GM18867 (cell line): Measurements from ENCODE around the gene PDGFD.

ENCODE experiments used
- ATAC-seq: cut with Tn5 transposase; IDR thresholded peaks from one replicate; pipeline ENCODE4 v1.9.1; 2021; ENCODE audit warnings: mild to moderate bottlenecking, moderate library complexity; ENCODE audit not compliant: unreplicated experiment

The PDGFD gene

GRCh38 chr11:104005234-104005855 is 158.6 kb downstream of the PDGFD start:
- no peak for ATAC-seq

- ATAC-seq: no peak
Observed at GRCh38 chr11:104003491-104003890, 160.5 kb downstream of the PDGFD start.

- no peak for ATAC-seq
Observed at GRCh38 chr11:104001561-104002056, 162.3 kb downstream of the PDGFD start.

- ATAC-seq: no peak
Observed at GRCh38 chr11:104000798-104001197, 163.1 kb downstream of the PDGFD start.

GRCh38 chr11:103998826-103999508 is 165.0 kb downstream of the PDGFD start:
- no peak for ATAC-seq

- ATAC-seq: peak; percentile 86
Observed at GRCh38 chr11:103997082-103997481, 166.9 kb downstream of the PDGFD start.

DNA sequence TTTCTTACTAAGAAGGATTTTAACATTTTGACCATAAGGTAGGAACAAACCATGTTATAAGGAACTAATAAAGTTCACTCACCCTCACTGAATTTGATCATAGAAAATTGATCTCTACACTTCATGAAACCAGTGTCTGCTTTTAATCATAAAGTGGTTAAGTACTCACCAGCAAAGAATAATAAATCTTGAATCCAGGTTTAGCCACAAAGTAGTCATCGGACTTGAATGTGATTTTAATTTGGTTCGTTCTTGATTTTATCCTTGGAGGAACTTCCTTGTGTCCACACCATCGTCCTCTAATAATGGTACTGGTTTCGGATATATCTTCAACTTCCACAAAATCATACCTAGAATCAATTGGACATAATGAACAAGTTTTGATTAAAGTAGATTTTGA is 168.1 kb downstream of the PDGFD start:
- no peak for ATAC-seq

DNA sequence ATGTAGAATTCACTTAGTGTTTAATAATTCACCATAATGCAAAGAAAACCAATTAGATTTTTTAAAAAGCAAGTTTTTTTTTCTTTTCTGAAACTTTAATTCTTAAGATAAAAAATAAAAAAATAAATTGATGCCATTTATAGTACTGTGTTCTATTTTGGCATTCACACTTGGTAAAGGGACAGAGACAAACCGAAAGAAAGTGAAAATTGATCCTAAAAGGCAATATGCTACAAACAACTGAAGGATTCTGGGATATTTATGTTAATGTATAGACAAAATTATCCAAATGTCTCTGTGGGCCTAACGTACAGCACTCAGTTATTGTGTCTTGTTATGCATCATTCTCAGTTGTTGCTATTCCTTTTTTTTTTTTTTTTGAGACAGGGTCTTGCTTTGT is 169.4 kb downstream of the PDGFD start:
- no peak for ATAC-seq

GRCh38 chr11:103994094-103994493 is 169.9 kb downstream of the PDGFD start:
- ATAC-seq: no peak

GRCh38 chr11:103993507-103993906 is 170.4 kb downstream of the PDGFD start:
- ATAC-seq: no peak

- ATAC-seq: no peak
Observed at GRCh38 chr11:103988595-103988969, 175.4 kb downstream of the PDGFD start.

- ATAC-seq: no peak
Observed at GRCh38 chr11:103987629-103988594, 176.0 kb downstream of the PDGFD start.

DNA sequence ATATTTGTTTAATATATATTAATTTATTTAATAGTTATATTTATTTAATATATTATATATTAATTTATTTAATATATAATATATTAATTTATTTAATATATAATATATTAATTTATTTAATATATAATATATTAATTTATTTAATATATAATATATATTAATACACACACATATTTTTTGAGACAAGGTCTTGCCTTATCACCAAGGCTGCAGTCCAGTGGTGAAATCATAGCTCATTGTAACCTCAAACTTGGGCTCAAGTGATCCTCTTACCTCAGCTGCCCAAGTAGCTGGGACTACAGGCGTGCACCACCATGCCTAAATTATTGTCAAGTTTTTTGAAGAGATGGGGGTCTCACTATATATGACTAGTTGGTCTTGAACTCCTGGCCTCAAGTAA is 178.9 kb downstream of the PDGFD start:
- ATAC-seq: no peak

GRCh38 chr11:103980108-103980507 is 183.8 kb downstream of the PDGFD start:
- no peak for ATAC-seq

DNA sequence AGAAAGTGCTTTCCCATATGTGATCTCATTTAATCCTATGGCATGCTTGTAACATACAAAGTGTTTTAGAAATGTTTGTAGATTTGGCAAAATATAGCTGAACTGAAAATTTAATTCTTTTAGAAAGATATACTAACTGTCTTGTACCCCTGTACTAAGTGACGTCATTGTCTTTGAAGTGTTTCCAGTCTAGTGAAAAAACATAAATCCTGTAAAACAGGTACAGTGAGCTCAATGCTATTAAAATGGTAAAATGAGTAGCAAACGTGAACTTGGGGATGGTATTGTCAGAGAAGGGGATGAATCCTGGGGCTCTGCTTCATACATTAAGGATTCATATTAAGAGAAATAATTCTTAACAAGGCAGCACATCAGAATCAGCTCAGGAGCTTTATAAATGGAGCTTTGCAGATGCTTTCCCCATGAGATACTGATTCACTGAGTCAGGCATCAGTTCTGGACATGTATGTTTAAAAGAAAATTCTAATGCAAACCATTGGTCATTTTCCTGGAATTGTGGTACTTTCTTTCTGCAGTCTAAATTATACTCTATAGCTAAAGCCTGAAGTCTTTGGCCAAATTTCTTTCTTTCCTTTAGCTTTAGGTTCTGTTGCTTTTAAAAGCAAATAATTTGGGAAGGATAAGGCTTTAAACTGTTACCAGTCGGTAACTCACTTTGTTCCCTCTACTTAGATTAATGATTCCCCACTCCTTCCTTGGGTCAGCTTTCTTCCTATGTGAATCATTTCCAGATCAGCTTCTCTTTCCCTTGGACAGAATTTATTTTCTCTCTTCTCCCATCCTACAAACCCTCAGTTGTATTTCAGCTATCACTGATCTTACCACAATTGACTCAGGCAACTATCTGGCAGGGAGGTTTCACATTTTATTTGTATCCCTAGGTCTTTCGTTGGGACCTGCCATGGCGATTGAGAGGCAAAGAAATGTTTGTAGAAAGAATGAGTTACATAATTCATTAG is 185.0 kb downstream of the PDGFD start:
- no peak for ATAC-seq

- ATAC-seq: no peak
Observed at GRCh38 chr11:103972013-103972412, 191.9 kb downstream of the PDGFD start.

DNA sequence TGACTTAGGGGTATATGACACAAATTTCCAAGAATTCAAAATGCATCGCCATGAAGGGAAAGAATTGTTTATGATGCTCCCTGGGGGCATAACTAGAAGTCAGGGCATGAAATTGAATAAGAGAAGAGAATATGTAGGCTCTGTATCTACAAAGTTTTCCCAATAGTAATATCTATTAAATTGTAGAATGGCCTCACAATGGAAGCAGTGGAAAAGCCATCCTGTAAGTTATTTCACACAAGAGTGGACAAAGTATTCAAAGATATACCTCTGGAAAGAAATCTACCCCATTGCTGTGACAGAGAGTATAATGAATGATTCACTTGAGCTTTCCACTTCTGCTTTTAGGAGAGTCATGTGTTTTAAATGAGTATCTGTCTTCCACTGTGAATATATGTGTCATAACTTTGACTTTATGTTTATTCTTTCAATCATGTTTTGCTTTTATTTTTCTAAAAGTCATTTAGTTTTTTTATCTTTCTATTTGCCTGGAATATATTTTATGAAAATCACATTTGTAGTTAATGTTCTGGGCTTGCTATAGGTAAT is 193.2 kb downstream of the PDGFD start:
- peak; percentile 95 for ATAC-seq

DNA sequence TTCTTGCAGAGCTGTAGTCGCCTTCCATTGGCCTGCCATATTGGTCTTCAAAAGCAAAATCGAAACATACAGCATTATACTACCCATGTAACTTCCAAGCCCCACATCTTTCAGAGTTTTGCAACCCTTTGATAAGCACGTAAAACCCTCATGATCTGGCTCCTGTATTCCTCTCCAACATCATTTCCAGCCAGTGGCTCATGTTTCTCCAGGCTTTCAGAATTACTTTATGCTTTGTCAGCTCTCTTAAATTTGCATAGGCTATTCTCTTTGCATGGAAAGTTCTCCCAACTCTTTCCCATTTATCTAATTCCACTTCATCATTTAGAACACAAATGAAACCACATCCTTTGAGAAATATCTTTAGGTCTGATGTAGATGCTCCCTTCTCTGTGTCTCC is 195.3 kb downstream of the PDGFD start:
- ATAC-seq: no peak

DNA sequence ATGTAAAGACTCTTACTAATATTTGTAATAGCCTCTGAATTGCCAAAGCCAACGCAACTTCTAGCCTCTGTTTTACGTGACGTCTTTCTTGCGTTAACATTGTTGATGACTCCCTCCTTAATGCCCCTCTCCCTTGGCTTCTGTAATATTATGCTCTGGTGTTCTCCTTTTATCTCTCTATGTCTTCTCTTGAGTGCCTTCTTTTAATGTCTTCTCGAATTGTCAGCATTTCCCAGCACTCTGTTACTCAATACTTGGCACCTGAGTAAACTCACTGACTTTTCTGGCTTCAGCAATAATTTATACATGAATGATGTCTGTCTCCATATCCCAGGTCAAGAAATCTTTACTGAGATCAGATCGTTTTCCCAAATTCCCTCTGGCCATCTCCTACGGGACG is 196.0 kb downstream of the PDGFD start:
- ATAC-seq: no peak

- no peak for ATAC-seq
Observed at GRCh38 chr11:103964390-103964789, 199.6 kb downstream of the PDGFD start.
